Thoracic aorta (tissue), 2 donors: ENCODE results near the gene METTL17. TPM values are rescaled to one million over a fixed set of nuclear protein-coding genes. Genes with fewer than 3 reads are reported as not detected.

Experiments
- ATAC-seq: fragments of 150-250 bp; one replicate; pipeline ENCODE4 v1.8.0; 2017; ENCODE audit warnings: low read depth; ENCODE audit not compliant: insufficient number of reproducible peaks, low FRiP score
- DNase-seq: peaks from one replicate; pipeline ENCODE4 v3.0.0-alpha.2; 2020; ENCODE audit warnings: low spot score
- H3K27ac ChIP-seq, 2 donors: fragments of 200-600 bp; sonication (generic); 1 replicate in 1 of 2; 2 replicates in 1 of 2; pipeline ENCODE4 v1.5.1; 2016; ENCODE audit warnings: mild to moderate bottlenecking in 2 of 2, moderate library complexity in 2 of 2
- H3K27me3 ChIP-seq: fragments of 200-600 bp; sonication (generic); replicated peaks from 2 replicates; pipeline ENCODE4 v1.6.0; 2016; ENCODE audit warnings: mild to moderate bottlenecking; ENCODE audit not compliant: insufficient read depth
- H3K36me3 ChIP-seq: fragments of 200-600 bp; sonication (generic); one replicate; pipeline ENCODE4 v1.5.1; 2016
- H3K4me1 ChIP-seq, 2 donors: fragments of 200-600 bp; sonication (generic); 1 replicate in 1 of 2; 2 replicates in 1 of 2; pipeline versions ENCODE4 v1.5.1 to v1.6.0; 2016; ENCODE audit warnings: low read depth in 2 of 2, mild to moderate bottlenecking in 1 of 2; ENCODE audit not compliant: control insufficient read depth in 1 of 2
- H3K4me3 ChIP-seq: fragments of 200-600 bp; sonication (generic); 2 replicates; pipeline ENCODE4 v1.5.1; 2016; ENCODE audit warnings: mild to moderate bottlenecking
- H3K9me3 ChIP-seq: fragments of 200-600 bp; sonication (generic); 2 replicates; pipeline ENCODE4 v1.5.1; 2016
- total RNA-seq, 2 donors: library from RNA; depleted of rRNA; stranded (reverse); fragments of >200 nt; gene quantifications; one replicate each; pipeline versions ENCODE4 v1.1.0 to v1.2.3, GENCODE V29; 2016
- TF ChIP-seq, protein P1 (sequence below): fragments of 200-600 bp; sonication (generic); IDR thresholded peaks from one replicate; pipeline ENCODE4 v1.5.1; 2019; ENCODE audit warnings: antibody characterized with exemption

METTL17 gene
- total RNA-seq, 2 donors from 2014 or later: 94.8 to 141 TPM

DNA sequence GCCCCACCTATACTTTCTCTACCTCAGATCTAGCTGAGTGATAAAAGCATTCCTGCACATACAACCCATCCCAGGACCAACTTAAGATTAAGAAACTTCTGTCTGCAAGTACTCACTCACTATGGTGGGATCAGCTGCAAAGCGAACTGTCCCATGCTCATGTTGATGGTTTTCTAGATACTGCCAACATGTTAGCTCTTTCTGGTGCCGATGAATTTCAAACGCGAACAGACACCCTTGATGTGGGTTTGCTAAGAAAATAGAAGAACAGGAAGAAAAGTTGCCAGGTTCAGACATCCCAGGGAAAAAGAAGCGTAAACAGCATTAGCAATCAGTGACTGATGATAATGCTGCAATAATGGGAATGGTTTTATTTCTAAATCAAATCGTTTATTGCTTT, 7.8 kb downstream of the METTL17 start:
- peaks cover 32% of the 10 kb centered on the region for H3K36me3 ChIP-seq

DNA sequence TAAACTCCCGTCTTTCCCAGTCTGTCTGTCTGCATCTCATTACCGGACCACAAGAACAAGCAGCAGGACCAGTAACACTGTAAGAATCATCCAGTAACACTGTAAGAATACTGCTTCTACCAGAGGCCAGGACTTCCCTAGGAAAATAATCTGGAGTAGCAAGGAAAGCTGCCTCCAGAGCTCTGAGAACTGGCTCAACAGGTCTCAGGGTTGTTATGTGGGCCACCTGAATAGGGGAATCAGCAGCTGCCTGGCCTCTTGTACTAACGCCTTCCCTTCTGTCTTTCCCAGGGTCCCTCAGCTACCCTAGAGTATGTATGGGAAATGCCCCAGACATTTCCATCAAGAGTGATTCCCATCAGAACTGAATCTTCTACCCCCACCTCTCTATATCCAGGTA, 8.4 kb downstream of the METTL17 start:
- Histone ChIP-seq H3K4me3 (no peak overlapping the region), H3K27ac (no peak overlapping the region), H3K4me1 (peaks cover 0 to 6% of the 10 kb centered on the region in 2 donors), H3K27me3 (no peaks in the 10 kb centered on the region), H3K9me3 (no peaks in the 10 kb centered on the region), H3K36me3 (peaks cover 26% of the 10 kb centered on the region)
- TF ChIP-seq, protein P1, sequence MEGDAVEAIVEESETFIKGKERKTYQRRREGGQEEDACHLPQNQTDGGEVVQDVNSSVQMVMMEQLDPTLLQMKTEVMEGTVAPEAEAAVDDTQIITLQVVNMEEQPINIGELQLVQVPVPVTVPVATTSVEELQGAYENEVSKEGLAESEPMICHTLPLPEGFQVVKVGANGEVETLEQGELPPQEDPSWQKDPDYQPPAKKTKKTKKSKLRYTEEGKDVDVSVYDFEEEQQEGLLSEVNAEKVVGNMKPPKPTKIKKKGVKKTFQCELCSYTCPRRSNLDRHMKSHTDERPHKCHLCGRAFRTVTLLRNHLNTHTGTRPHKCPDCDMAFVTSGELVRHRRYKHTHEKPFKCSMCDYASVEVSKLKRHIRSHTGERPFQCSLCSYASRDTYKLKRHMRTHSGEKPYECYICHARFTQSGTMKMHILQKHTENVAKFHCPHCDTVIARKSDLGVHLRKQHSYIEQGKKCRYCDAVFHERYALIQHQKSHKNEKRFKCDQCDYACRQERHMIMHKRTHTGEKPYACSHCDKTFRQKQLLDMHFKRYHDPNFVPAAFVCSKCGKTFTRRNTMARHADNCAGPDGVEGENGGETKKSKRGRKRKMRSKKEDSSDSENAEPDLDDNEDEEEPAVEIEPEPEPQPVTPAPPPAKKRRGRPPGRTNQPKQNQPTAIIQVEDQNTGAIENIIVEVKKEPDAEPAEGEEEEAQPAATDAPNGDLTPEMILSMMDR: no peak
- DNase-seq (no peak), ATAC-seq (no peak)

More for the DNA sequence above, 7.8 kb downstream of the METTL17 start:
- DNase-seq: no peak
- peaks cover 0 to 6% of the 10 kb centered on the region in 2 donors for H3K4me1 ChIP-seq
- no peak for ATAC-seq
- H3K27ac ChIP-seq: no peak overlapping the region
- no peaks in the 10 kb centered on the region for H3K9me3 ChIP-seq
- TF ChIP-seq, protein P1: no peak
- no peaks in the 10 kb centered on the region for H3K27me3 ChIP-seq
- H3K4me3 ChIP-seq: no peak overlapping the region

- H3K4me3 ChIP-seq: no peak within 1 kb of the TSS
- DNase-seq (no peak), ATAC-seq (no peak)
- H3K27ac ChIP-seq: no peak within 1 kb of the TSS
- H3K4me1 ChIP-seq: peaks cover 0 to 6% of the 10 kb centered on the region in 2 donors
- TF ChIP-seq, protein P1: no peak
- no peaks in the 10 kb centered on the region for H3K9me3 ChIP-seq
- H3K36me3 ChIP-seq: peaks cover 26% of the 10 kb centered on the region
- no peaks in the 10 kb centered on the region for H3K27me3 ChIP-seq
Observed at GRCh38 chr14:20998674-20999366, 9.0 kb downstream of the METTL17 start, which contains the start of gene SLC39A2. TSS of gene SLC39A2 (plus strand) at chr14:20999293. CDS start at chr14:20999447, 154 bp downstream.

GRCh38 chr14:20999591-20999990, 9.8 kb downstream of the METTL17 start:
- Histone ChIP-seq H3K9me3 (no peaks in the 10 kb centered on the region), H3K36me3 (peaks cover 21% of the 10 kb centered on the region), H3K27me3 (no peaks in the 10 kb centered on the region), H3K27ac (no peak overlapping the region), H3K4me3 (no peak overlapping the region), H3K4me1 (peaks cover 0 to 6% of the 10 kb centered on the region in 2 donors)
- TF ChIP-seq, protein P1: no peak
- no peak for DNase-seq
- ATAC-seq: no peak

GRCh38 chr14:21001218-21001617, 11.4 kb downstream of the METTL17 start:
- no peak for DNase-seq
- no peak for ATAC-seq
- no peaks in the 10 kb centered on the region for H3K9me3 ChIP-seq
- H3K4me3 ChIP-seq: no peak overlapping the region
- H3K27ac ChIP-seq: no peak overlapping the region
- TF ChIP-seq, protein P1: no peak
- H3K36me3 ChIP-seq: peaks cover 5% of the 10 kb centered on the region
- no peaks in the 10 kb centered on the region for H3K27me3 ChIP-seq
- H3K4me1 ChIP-seq: peaks cover 0 to 6% of the 10 kb centered on the region in 2 donors
